ENCODE data around the gene SLC39A9.

GRCh38 chr14:69373104-69373503, 25.4 kb upstream of the SLC39A9 start:
- TF ChIP-seq CTCF (IDR thresholded peaks at IDR 0.05) = no peak
- no peak for TF ChIP-seq IRF2 (CRISPR knock-in tag; IDR thresholded peaks at IDR 0.05; ENCODE audit: borderline replicate concordance, low read depth)
- TF ChIP-seq ATF3 (CRISPR knock-in tag; conservative IDR thresholded peaks at IDR 0.05) = no peak
- TF ChIP-seq FOXJ3 (CRISPR knock-in tag; IDR thresholded peaks at IDR 0.05; ENCODE audit: borderline replicate concordance) = no peak
- TF ChIP-seq USF2 (CRISPR knock-in tag; IDR thresholded peaks at IDR 0.05) = no peak
- TF ChIP-seq NR2C2 (CRISPR knock-in tag; IDR thresholded peaks at IDR 0.05) = no peak
- no peak for TF ChIP-seq GTF2I (CRISPR knock-in tag; conservative IDR thresholded peaks at IDR 0.05)
- no peak for TF ChIP-seq MYBL2 (CRISPR knock-in tag; IDR thresholded peaks at IDR 0.05)
- no peak for TF ChIP-seq KAT7 (CRISPR knock-in tag; IDR thresholded peaks at IDR 0.05; ENCODE audit: borderline replicate concordance)
- no peak for TF ChIP-seq CREM (CRISPR knock-in tag; IDR thresholded peaks at IDR 0.05)
- TF ChIP-seq NFYB (CRISPR knock-in tag; conservative IDR thresholded peaks at IDR 0.05; ENCODE audit: low read depth) = no peak
- no peak for TF ChIP-seq E2F1 (CRISPR knock-in tag; IDR thresholded peaks at IDR 0.05)
- TF ChIP-seq USF1 (CRISPR knock-in tag; IDR thresholded peaks at IDR 0.05) = no peak
